Right lobe of liver (tissue), 4 donors: Measurements from ENCODE around the gene RUSF1.

Source experiments
- CTCF ChIP-seq, 4 donors: fragments of 200-600 bp in 3 of 4; fragments of 450-650 bp in 1 of 4; IDR thresholded peaks; one replicate each; pipeline versions ENCODE4 v1.5.1 to v1.8.0; 2016 to 2022; ENCODE audit warnings: antibody characterized with exemption in 4 of 4, mild to moderate bottlenecking in 2 of 4
- POLR2A ChIP-seq: fragments of 450-650 bp; IDR thresholded peaks from one replicate; pipeline ENCODE4 v1.6.1; 2017; ENCODE audit warnings: antibody characterized with exemption, mild to moderate bottlenecking
- donor health status: DM: no; HTN: no; CAD: no.
- donor health status: DM: no; HTN: no; CAD: no.
- donor health status: DM: no; HTN: yes; CAD: no.

DNA sequence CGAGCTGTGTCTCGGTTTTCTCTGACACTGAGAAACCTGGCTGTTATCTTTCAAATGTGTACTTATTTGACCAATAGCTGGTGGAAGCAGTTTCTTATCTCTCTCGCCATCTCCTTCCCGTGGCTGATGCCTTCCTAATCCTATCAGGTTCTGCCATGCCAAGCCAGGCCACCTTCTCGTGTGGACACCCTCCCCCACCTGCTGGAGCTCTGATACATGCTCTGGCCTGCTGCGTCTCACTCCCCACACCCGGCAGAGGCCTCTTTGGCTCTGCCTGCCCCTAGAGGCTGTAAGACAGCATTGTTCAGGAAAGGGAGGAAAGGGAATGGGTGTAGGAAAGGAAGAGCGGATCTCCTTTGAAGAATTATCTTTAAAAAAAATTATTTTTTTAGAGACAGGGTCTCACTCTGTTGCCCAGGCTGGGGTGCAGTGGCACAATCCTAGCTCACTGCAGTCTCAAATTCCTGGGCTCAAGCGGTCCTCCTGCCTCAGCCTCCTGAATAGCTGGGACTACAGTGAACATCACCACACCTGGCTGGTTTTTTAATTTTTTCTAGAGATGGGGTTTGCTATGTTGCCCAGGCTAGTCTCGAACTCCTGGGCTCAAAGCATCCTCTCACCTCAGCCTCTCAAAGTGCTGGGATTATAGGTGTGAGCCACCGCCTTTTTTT, 56.4 kb downstream of the RUSF1 start:
- TF ChIP-seq CTCF (IDR thresholded peaks at IDR 0.05) = peak; percentile 41 to 46 (median 42)
- TF ChIP-seq POLR2A = no peak
